ENCODE data around the gene SPTBN4. TPM values are rescaled to one million over a fixed set of nuclear protein-coding genes. Genes with fewer than 3 reads are reported as not detected.

The SPTBN4 gene
- total RNA-seq, 1 donor from 2014 or later = 1.5 TPM

- Histone ChIP-seq H3K4me1 (peaks cover 21% of the 10 kb centered on the region), H3K4me3 (peak overlapping the region; percentile 57), H3K36me3 (no peaks in the 10 kb centered on the region), H3K27ac (peak overlapping the region; percentile 95), H3K27me3 (no peaks in the 10 kb centered on the region), H3K9me3 (no peaks in the 10 kb centered on the region)
- DNase-seq = peak; percentile 96
- no peak for TF ChIP-seq CTCF (IDR thresholded peaks at IDR 0.05)
- intact Hi-C loops (cut with DNase I) = no loop called here
- ATAC-seq = peak; percentile 99
These were observed 33.2 kb upstream of the SPTBN4 start for GRCh38 chr19:40433391-40434216.

- peaks cover 22% of the 10 kb centered on the region for H3K4me1 ChIP-seq
- ATAC-seq (no peak), DNase-seq (no peak)
- intact Hi-C loops (cut with DNase I) = no loop called here
- H3K36me3 ChIP-seq = peaks cover 19% of the 10 kb centered on the region
- no peaks in the 10 kb centered on the region for H3K27me3 ChIP-seq
- H3K9me3 ChIP-seq = no peaks in the 10 kb centered on the region
- no peak for TF ChIP-seq CTCF (IDR thresholded peaks at IDR 0.05)
- H3K27ac ChIP-seq = no peak overlapping the region
- H3K4me3 ChIP-seq = no peak overlapping the region
These were observed 28.5 kb upstream of the SPTBN4 start for GRCh38 chr19:40438284-40438683.

- Histone ChIP-seq H3K36me3 (peaks cover 19% of the 10 kb centered on the region), H3K9me3 (no peaks in the 10 kb centered on the region), H3K4me1 (peaks cover 17% of the 10 kb centered on the region), H3K27ac (no peak overlapping the region), H3K4me3 (no peak overlapping the region), H3K27me3 (no peaks in the 10 kb centered on the region)
- intact Hi-C loops (cut with DNase I) = no loop called here
- TF ChIP-seq CTCF (IDR thresholded peaks at IDR 0.05) = no peak
- ATAC-seq (no peak), DNase-seq (no peak)
These were observed 25.0 kb upstream of the SPTBN4 start for GRCh38 chr19:40441719-40442253.

GRCh38 chr19:40442328-40443130 is 24.3 kb upstream of the SPTBN4 start:
- intact Hi-C loops (cut with DNase I) = no loop called here
- no peak for TF ChIP-seq CTCF (IDR thresholded peaks at IDR 0.05)
- no peaks in the 10 kb centered on the region for H3K27me3 ChIP-seq
- peaks cover 25% of the 10 kb centered on the region for H3K36me3 ChIP-seq
- DNase-seq (no peak), ATAC-seq (no peak)
- peaks cover 17% of the 10 kb centered on the region for H3K4me1 ChIP-seq
- H3K4me3 ChIP-seq = peak overlapping the region; percentile 95
- H3K27ac ChIP-seq = peak overlapping the region; percentile 59
- no peaks in the 10 kb centered on the region for H3K9me3 ChIP-seq

- Histone ChIP-seq H3K4me3 (peak overlapping the region; percentile 95), H3K9me3 (no peaks in the 10 kb centered on the region), H3K27ac (peak overlapping the region; percentile 95), H3K27me3 (no peaks in the 10 kb centered on the region), H3K4me1 (peaks cover 17% of the 10 kb centered on the region), H3K36me3 (peaks cover 33% of the 10 kb centered on the region)
- intact Hi-C loops (cut with DNase I) = no loop called here
- no peak for TF ChIP-seq CTCF (IDR thresholded peaks at IDR 0.05)
- peak; percentile 99 for DNase-seq
- ATAC-seq = peak; percentile 92
These were observed 23.4 kb upstream of the SPTBN4 start for GRCh38 chr19:40443131-40443999.
